Neural cell (in vitro differentiated cells): ENCODE measurements around the gene UBE2H. TPM values are rescaled to one million over a fixed set of nuclear protein-coding genes. Genes with fewer than 3 reads are reported as not detected.

Experiments
- H2AFZ ChIP-seq: fragments of 200-600, 300-800 bp; sonication (generic), shearing (Covaris generic); 2 replicates; pipeline ENCODE4 v1.6.0; 2014; ENCODE audit warnings: low read depth, mild to moderate bottlenecking, antibody characterized with exemption, low read length, moderate library complexity
- H3F3A ChIP-seq: fragments of 200-600 bp; shearing (Covaris generic); 2 replicates; pipeline ENCODE4 v1.6.1; 2016; ENCODE audit warnings: mild to moderate bottlenecking, moderate library complexity, mixed read lengths, antibody characterized with exemption, low read length; ENCODE audit not compliant: insufficient read depth, poor library complexity, severe bottlenecking
- H3K27ac ChIP-seq: fragments of 200-600, 300-800 bp; sonication (generic), shearing (Covaris generic); 2 replicates; pipeline ENCODE4 v1.5.1; 2014; ENCODE audit warnings: mild to moderate bottlenecking, low read length, moderate library complexity
- H3K27me3 ChIP-seq: fragments of 300-800, 200-600 bp; sonication (generic), shearing (Covaris generic); 2 replicates; pipeline ENCODE4 v1.6.0; 2014; ENCODE audit warnings: mild to moderate bottlenecking, low read depth, low read length, moderate library complexity; ENCODE audit not compliant: insufficient read depth
- H3K36me3 ChIP-seq: fragments of 300-800, 200-600 bp; sonication (generic), shearing (Covaris generic); 2 replicates; pipeline ENCODE4 v1.5.1; 2014; ENCODE audit warnings: mild to moderate bottlenecking, antibody characterized with exemption, low read length, moderate library complexity; ENCODE audit not compliant: insufficient read depth
- H3K4me2 ChIP-seq: fragments of 300-800, 200-600 bp; sonication (generic), shearing (Covaris generic); 2 replicates; pipeline ENCODE4 v1.6.0; 2014; ENCODE audit warnings: mild to moderate bottlenecking, low read length
- H3K4me3 ChIP-seq: fragments of 300-800, 200-600 bp; sonication (generic), shearing (Covaris generic); 2 replicates; pipeline ENCODE4 v1.5.1; 2014; ENCODE audit warnings: mild to moderate bottlenecking, low read length, moderate library complexity
- H3K79me2 ChIP-seq: fragments of 200-600 bp; shearing (Covaris generic); replicated peaks from 2 replicates; pipeline ENCODE4 v1.6.0; 2014; ENCODE audit warnings: mild to moderate bottlenecking, low read length, moderate library complexity; ENCODE audit not compliant: insufficient read depth
- H3K9ac ChIP-seq: fragments of 300-800, 200-600 bp; sonication (generic), shearing (Covaris generic); 2 replicates; pipeline ENCODE4 v1.6.1; 2016; ENCODE audit warnings: mild to moderate bottlenecking, low read length, mixed read lengths
- H3K9me2 ChIP-seq: fragments of 200-600 bp; shearing (Covaris generic); 2 replicates; pipeline ENCODE4 v1.6.1; 2016; ENCODE audit warnings: mild to moderate bottlenecking, low read length, mixed read lengths; ENCODE audit not compliant: insufficient read depth
- H3K9me3 ChIP-seq: fragments of 200-600, 300-800 bp; sonication (generic), shearing (Covaris generic); 2 replicates; pipeline ENCODE4 v1.6.1; 2016; ENCODE audit warnings: mild to moderate bottlenecking, mixed run types, low read length, moderate library complexity, mixed read lengths
- H4K20me1 ChIP-seq: fragments of 200-600 bp; shearing (Covaris generic); 2 replicates; pipeline ENCODE4 v1.6.1; 2016; ENCODE audit warnings: mild to moderate bottlenecking, mixed run types; ENCODE audit not compliant: insufficient read depth
- CTCF ChIP-seq: fragments of 450-650 bp; IDR thresholded peaks from 2 replicates; pipeline ENCODE4 v1.5.1; 2014; ENCODE audit warnings: antibody characterized with exemption, mild to moderate bottlenecking, moderate library complexity; ENCODE audit not compliant: poor library complexity, severe bottlenecking
- EP300 ChIP-seq: fragments of 450-650 bp; conservative IDR thresholded peaks from 2 replicates; pipeline ENCODE4 v1.6.1; 2014; ENCODE audit warnings: antibody characterized with exemption, mild to moderate bottlenecking, moderate library complexity; ENCODE audit not compliant: poor library complexity, severe bottlenecking
- EZH2 ChIP-seq: fragments of 200-600, 300-800 bp; shearing (Covaris generic), sonication (generic); IDR thresholded peaks from 2 replicates; pipeline ENCODE4 v1.6.1; 2014; ENCODE audit warnings: antibody characterized with exemption, low read length, borderline replicate concordance, mild to moderate bottlenecking; ENCODE audit not compliant: insufficient read depth, poor library complexity, severe bottlenecking
- MXI1 ChIP-seq: fragments of 450-650 bp; conservative IDR thresholded peaks from 2 replicates; pipeline ENCODE4 v1.6.1; 2014; ENCODE audit warnings: antibody characterized with exemption, mild to moderate bottlenecking; ENCODE audit not compliant: poor library complexity, severe bottlenecking
- POLR2AphosphoS5 ChIP-seq: IDR thresholded peaks from 2 replicates; pipeline ENCODE4 v1.6.1; 2012
- RAD21 ChIP-seq: fragments of 450-650 bp; conservative IDR thresholded peaks from 2 replicates; pipeline ENCODE4 v1.6.1; 2014; ENCODE audit warnings: antibody characterized with exemption, mild to moderate bottlenecking, moderate library complexity
- REST ChIP-seq: IDR thresholded peaks from 2 replicates; pipeline ENCODE4 v1.6.1; 2012; ENCODE audit warnings: borderline replicate concordance
- SMC3 ChIP-seq: fragments of 450-650 bp; conservative IDR thresholded peaks from 2 replicates; pipeline ENCODE4 v1.6.1; 2014; ENCODE audit warnings: antibody characterized with exemption, mild to moderate bottlenecking, moderate library complexity; ENCODE audit not compliant: poor library complexity
- TAF1 ChIP-seq: IDR thresholded peaks from 2 replicates; pipeline ENCODE4 v1.6.1; 2012; ENCODE audit warnings: low read depth
- polyA plus RNA-seq: library from polyadenylated mRNA; depleted of rRNA; stranded (reverse); fragments of >200 nt; gene quantifications from 2 replicates; pipeline ENCODE4 v1.2.3, GENCODE V29; 2014

Gene UBE2H
- polyA plus RNA-seq, 1 donor from 2014 or later: 96.1 TPM

- peaks cover 13% of the 10 kb centered on the region for H3K36me3 ChIP-seq
- no peaks in the 10 kb centered on the region for H4K20me1 ChIP-seq
- no peak overlapping the region for H3K4me3 ChIP-seq
- H3K4me2 ChIP-seq: no peak overlapping the region
- no peaks in the 10 kb centered on the region for H3F3A ChIP-seq
- TF ChIP-seq EZH2 (no peak), CTCF (no peak), MXI1 (no peak), TAF1 (no peak), SMC3 (no peak), EP300 (no peak), RAD21 (no peak), POLR2AphosphoS5 (no peak)
- H3K79me2 ChIP-seq: no peaks in the 10 kb centered on the region
- H3K9me2 ChIP-seq: no peaks in the 10 kb centered on the region
- no peaks in the 10 kb centered on the region for H3K27me3 ChIP-seq
- no peak overlapping the region for H2AFZ ChIP-seq
- no peak overlapping the region for H3K9ac ChIP-seq
- H3K9me3 ChIP-seq: no peaks in the 10 kb centered on the region
- H3K27ac ChIP-seq: no peak overlapping the region
Measured at GRCh38 chr7:129821476-129821875, 131.3 kb downstream of the UBE2H start.

GRCh38 chr7:129816742-129817141 is 136.0 kb downstream of the UBE2H start:
- Histone ChIP-seq H3K79me2 (no peaks in the 10 kb centered on the region), H4K20me1 (no peaks in the 10 kb centered on the region), H3K9ac (no peak overlapping the region), H3K27me3 (no peaks in the 10 kb centered on the region), H3K4me2 (no peak overlapping the region), H3K27ac (no peak overlapping the region), H3F3A (no peaks in the 10 kb centered on the region), H2AFZ (no peak overlapping the region), H3K9me2 (no peaks in the 10 kb centered on the region), H3K4me3 (no peak overlapping the region), H3K36me3 (peaks cover 18% of the 10 kb centered on the region), H3K9me3 (no peaks in the 10 kb centered on the region)
- TF ChIP-seq TAF1 (no peak), POLR2AphosphoS5 (no peak), REST (no peak), CTCF (no peak), EZH2 (no peak), SMC3 (no peak), RAD21 (no peak), EP300 (no peak), MXI1 (no peak)
